RKO (cell line): ENCODE results near the gene ZBTB38.

Source experiments
- DNase-seq: peaks from one replicate; pipeline ENCODE4 v3.0.0-alpha.2; 2016; ENCODE audit warnings: low spot score

The ZBTB38 gene

DNA sequence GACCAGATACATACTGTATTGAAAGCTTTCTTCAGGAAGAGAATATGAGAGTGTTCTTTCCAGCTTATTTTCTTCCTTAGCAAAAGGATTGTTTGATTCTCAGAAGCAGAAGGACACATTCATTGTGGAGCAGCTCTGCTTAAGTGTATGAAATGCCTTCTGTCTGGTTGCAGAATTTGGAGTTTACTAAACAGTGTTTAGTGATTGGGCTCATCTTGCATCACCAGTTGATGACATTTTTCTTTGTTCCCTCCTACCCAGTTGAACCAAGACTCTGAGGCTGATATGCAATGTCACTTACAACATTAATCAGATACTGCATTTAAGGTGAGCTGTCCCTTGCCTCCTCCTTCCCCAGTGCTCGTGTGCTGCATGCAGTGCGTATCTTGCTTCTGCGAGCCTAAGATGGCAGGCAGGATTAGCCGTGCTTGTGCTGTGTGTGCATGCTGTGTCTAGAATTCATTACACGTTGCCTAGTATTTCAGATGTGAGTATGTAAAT lies 18.4 kb downstream of the ZBTB38 start:
- DNase-seq: no peak

- no peak for DNase-seq
Observed at GRCh38 chr3:141387516-141387915, 19.2 kb downstream of the ZBTB38 start.

GRCh38 chr3:141388395-141388794 lies 20.1 kb downstream of the ZBTB38 start:
- no peak for DNase-seq

DNA sequence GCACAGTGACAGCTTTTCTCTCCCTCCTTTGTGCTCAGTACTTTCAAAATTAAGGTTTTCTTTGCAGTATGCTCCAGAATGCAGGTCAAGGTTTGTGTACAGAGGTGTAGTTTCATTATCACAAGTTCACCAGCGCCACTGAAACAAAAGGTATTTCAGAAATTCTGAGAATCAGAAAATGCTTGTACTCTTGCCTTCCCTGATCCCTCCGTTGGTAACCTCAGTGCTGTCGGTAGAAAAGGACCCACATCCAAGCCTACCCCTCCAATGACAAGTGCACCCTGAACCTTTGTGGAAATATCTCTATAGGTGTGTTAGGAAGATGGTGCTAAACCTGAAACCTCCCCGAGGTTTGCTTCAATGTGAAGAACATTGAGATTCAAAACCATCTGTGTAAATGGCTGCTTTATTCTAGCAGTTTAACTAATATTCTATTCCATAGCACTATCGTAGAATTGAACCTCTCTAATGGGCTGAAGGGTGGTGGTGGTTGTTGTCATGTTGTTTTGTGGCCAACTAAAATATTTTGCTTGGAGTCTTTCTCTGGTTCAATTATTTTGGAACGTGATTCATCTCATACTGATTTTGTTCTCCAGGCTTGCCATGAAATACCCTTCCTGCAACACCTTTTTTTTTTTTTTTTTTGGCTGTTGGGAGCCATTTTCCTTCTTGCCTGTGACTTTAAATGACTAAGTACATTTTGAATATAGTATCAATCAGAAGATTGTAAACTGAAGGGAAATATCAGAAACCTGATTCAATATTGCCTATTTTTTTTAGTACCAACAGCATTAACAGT lies 20.7 kb downstream of the ZBTB38 start:
- DNase-seq: no peak

GRCh38 chr3:141389703-141390102 lies 21.4 kb downstream of the ZBTB38 start:
- DNase-seq: no peak

DNA sequence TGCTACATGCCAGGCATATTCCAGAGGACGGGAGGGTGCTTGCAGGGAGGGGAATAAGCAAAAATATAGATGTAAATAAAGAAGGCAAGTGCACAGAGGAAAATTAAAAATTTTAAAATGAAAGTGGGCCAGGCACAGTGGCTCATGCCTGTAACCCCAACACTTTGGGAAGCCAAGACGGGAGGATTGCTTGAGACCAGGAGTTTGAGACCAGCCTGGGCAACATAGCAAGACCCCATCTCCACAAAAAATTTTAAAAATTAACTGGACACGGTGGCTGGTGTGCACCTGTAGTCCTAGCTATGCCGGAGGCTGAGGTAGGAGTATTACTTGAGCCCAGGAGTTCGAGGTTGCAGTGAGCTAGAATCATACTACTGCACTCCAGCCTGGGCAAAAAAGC lies 22.4 kb downstream of the ZBTB38 start:
- DNase-seq: no peak

GRCh38 chr3:141391298-141391990 lies 23.1 kb downstream of the ZBTB38 start:
- DNase-seq: no peak

- no peak for DNase-seq
Observed at GRCh38 chr3:141391991-141392316, 23.6 kb downstream of the ZBTB38 start.

- no peak for DNase-seq
Observed at GRCh38 chr3:141392416-141392815, 24.1 kb downstream of the ZBTB38 start.

DNA sequence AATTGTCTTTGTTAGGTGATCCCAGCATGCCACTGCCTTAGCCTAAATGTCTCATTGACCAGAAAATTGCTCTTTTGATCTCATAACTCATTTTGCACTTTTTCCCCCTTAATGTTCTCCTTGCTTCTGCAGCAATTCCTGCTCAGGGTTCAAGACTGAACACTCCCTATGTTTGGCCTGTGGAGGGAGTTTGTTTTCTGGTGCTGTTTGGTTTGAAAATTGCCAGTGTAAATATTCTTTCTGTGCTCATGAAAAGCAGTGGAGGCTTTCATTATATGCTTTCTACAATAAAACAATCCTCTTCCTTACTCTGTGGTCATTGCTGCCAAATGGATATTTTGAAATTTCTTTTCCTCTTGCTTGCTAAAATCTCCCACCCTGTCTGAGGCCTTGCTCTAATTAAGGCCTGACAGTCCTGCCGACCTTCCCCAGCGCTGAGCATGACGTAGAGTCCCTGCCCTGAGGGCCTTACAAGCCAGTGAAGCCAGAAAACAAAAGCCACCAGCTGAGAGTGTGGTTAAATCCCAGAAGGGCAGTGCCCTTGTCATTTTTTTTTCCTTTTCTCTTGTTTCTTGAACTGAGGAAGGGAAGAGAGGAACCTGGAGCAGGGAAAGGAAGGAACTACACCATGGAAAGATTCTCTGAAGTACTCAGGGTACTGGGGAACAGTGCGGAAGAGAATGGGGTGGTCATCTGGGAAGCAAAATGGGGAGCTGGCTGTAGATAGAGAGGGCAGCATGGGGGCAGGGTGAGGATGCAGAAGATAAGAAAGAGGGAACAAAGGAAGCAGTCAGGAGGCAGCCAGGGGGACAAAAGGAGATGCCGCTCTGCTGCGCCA lies 24.8 kb downstream of the ZBTB38 start:
- DNase-seq: no peak

GRCh38 chr3:141393735-141394076 lies 25.4 kb downstream of the ZBTB38 start:
- DNase-seq: no peak

- DNase-seq: no peak
Observed at GRCh38 chr3:141394560-141394959, 26.3 kb downstream of the ZBTB38 start.

DNA sequence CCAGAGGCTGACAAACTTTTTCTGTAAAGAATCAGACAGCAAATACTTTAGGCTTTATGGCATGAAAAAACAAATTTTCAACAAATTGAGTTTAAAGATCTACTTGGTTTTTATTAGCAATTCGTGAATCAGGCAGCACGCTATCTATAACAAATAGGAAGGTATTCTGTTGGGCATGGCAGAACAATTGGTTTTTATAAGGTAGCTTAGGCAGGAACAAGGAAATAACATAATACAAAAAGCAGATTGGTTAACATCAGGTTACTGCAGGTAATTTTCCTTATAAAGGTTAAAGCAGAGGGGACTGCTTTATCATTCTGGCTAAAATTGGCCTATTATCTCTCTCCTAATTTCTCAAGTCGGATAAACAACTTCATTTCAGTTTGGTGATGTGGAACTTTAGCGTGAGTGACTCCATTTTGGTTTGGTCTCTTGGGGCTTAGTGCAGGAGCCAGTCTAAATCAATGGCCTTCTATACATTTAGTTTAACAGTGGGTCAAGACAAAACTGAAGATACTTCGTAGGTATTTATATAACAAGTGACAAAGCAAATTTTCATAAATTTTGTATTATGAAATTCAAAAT lies 26.8 kb downstream of the ZBTB38 start:
- no peak for DNase-seq

DNA sequence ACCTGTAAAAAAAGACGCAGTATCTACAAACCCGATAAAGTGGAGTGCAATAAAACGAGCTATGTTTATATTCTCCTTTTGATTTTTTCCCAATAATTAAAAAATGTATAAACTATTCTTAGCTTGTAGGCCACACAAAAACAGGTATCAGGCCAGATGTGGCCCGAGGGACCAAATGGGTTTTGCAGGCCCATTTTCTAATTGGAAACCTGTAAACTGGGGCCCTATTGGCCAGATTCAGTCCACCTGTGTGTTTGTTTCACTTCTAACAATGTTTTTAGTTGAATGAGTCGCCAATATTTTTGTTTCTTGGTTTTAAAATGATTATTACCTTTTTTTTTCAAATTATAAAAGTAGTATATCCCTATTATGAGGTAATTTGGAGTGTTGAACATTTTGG lies 29.7 kb downstream of the ZBTB38 start:
- DNase-seq: no peak

DNA sequence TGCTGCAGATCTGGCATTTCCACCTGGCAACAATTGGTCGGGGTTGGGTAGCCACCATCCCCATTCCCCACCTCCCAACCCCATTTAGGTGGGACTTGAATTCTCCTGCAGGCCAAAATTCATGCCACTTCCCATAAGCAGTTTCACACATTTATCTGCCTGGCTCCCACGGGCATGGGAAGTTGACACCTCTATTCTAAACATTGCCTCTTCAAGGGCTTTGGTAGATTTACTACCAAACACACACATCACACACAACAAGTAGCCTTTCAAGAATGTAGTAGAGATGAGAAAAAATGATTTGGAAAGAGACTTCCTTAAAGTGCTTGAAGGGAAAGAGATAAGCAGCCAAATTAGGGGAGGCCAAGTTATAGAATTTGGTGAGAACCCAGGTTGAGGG lies 30.9 kb downstream of the ZBTB38 start:
- DNase-seq: no peak

DNA sequence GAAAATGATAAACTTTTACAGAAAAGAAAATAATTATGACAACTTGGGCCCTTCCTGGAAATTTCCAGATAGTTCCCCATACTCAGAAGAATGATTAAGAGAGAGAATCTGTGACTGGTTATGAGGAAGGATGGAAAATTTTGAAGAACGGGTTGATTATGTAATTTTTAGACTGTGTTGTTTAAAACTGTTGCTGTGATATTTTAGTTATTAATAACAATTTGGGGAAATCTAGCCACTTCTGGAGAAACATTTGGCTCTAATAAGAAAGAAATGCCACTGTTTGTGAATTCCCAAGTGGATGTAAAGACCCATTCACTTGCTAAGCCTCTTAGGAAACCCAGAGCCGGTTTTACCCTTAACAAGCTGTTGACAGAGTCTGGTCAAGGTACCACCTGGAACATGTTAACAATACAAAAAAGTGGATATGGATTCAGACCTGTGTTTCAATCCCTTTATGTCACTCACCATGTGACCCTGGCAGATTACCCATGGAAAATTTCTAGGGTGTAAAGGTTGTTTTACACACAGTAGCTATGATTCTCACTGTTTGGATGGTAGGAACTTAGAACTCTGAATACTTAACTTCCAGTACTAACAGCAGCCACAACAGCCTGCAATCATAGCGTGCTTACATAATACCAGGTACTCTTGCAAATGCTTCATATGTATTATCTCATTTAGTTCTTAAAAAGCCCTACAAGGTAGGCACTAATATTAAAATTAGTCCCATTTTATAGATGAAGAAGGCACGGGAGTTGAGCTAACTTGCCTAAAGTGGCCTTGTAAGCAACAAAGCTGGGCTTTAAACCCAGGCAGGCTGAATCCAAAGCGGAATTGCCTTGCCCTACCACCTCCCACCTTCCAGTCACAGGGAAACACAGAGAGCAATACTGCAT lies 32.0 kb downstream of the ZBTB38 start:
- DNase-seq: no peak

GRCh38 chr3:141401095-141401494 lies 32.8 kb downstream of the ZBTB38 start:
- DNase-seq: no peak

- DNase-seq: no peak
Observed at GRCh38 chr3:141401573-141402475, 33.5 kb downstream of the ZBTB38 start.

GRCh38 chr3:141402476-141403171 lies 34.3 kb downstream of the ZBTB38 start:
- no peak for DNase-seq

DNA sequence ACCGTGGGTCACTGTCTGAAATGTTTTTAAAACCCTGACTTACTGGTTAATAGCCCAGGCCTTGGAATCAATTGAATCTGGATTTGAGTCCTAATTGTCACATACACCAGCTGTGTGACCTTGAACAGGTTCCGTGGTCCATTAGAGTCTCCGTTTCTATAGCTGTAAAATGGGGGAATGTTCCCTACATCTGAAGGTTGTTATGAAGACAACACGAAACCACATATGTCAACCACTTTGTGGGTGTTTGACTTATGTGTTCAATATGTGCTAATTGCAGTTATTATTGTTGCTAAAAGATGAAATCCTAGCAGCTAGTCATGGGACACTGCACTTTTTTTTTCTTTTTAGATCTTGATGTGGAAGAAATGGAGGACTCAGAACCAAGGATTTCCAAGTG lies 35.3 kb downstream of the ZBTB38 start:
- DNase-seq: no peak
